WI38 (cell line): ENCODE measurements around the gene ZNF865.

Source experiments
- H3K4me3 ChIP-seq: 2 replicates; pipeline ENCODE4 v1.5.1; 2011; ENCODE audit warnings: low read depth, mild to moderate bottlenecking, control low read depth, low read length
- CTCF ChIP-seq: IDR thresholded peaks from 2 replicates; pipeline ENCODE4 v1.5.1; 2012; ENCODE audit warnings: low read depth, mild to moderate bottlenecking, control low read depth, low read length

ZNF865 gene

DNA sequence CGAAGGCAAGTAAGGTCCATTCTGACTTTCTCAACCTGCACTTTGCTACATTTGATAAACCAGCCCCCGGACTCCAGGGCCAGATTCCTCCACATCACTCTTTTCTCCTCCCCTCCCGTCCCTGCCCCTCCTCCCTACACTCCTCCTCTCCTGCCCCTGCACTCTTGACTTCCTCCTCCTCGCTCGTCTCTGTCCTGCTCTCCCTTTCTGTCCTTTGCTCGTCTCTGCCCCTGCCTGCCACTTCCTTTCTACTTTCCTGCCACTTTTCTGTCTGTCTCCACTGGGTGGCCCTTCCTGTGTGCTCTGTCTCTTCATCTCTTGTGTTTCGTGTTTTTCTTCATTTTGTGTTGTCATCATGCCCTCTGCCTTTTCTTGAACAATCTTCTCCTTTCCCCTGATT is 56.4 kb downstream of the ZNF865 start:
- no peak overlapping the region for H3K4me3 ChIP-seq
- TF ChIP-seq CTCF, result no peak

- H3K4me3 ChIP-seq, result no peak overlapping the region
- TF ChIP-seq CTCF, result no peak
Measured at GRCh38 chr19:55663846-55664536, 58.5 kb downstream of the ZNF865 start.

DNA sequence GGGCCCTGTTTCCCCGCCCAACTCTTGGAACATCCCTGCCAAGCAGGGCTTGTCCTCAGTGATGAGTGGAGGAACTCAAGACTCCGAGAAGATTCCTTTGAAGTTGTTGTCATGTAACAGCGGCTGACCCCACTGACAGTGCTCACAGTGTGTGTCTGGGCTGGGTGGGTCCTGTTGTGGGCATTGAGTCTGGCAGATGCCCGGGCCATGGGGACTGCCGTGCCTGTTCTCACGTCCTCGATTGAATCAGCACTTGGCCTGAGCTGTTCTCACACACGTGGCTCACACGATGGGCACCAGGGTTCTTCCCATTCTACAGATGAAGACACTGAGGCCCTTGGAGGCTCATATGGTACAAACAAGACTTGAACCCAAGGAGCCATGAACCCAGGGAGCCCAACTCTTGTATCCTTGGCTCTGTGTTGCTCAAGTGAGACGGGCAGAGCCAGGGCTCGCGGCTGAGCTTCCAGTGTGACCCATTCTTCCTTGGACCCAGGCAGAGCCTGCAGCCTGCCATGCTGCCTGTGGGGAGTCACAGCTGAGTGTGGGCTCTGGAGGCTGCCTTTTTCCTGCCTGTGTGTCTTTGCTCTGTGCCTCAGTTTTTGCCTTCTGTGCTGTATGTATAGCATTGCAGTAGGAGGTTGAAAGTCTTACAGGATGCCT is 61.0 kb downstream of the ZNF865 start:
- no peak overlapping the region for H3K4me3 ChIP-seq
- TF ChIP-seq CTCF, result no peak
